ENCODE results near the gene USP36. TPM values are rescaled to one million over a fixed set of nuclear protein-coding genes. Genes with fewer than 3 reads are reported as not detected.

The USP36 gene
- total and polyA plus RNA-seq, 9 of the 15 experiments (the other 6 are each of a cell fraction or from before 2014, with no cell fraction given), result 6.4 to 72.8 (median 22.5) TPM

GRCh38 chr17:78884148-78884825 lies 43.7 kb upstream of the USP36 start:
- ChIA-PET POLR2A (no interaction called here), CTCF (ENCODE audit: low intra/inter-chr PET ratio) (no interaction called here)
- Histone ChIP-seq H3K9me1 (ENCODE audit: control insufficient read depth, insufficient read depth, low read length) (peaks cover 4% of the 10 kb centered on the region), H3K4me3 (no peak overlapping the region), H3K4me2 (ENCODE audit: insufficient read depth, low read length) (no peak overlapping the region), H3K27me3 (ENCODE audit: control insufficient read depth in 2 of 2, insufficient read depth in 2 of 2, low read length in 2 of 2) (peaks cover 24 to 56% of the 10 kb centered on the region in 2 experiments), H3K4me1 (replicated peaks in 1 of 2; ENCODE audit: control insufficient read depth in 2 of 2, insufficient read depth in 2 of 2, low read length in 2 of 2) (peaks cover 16 to 34% of the 10 kb centered on the region in 2 experiments), H4K20me1 (replicated peaks; ENCODE audit: control insufficient read depth, insufficient read depth, low read length) (peaks cover 4% of the 10 kb centered on the region; the same call in 1 of the 2 replicates), H3K36me3 (ENCODE audit: control insufficient read depth, insufficient read depth, low read length) (no peaks in the 10 kb centered on the region), H3K9ac (ENCODE audit: insufficient read depth in 1 of 2, low read depth in 2 of 2, low read length in 2 of 2) (peak overlapping the region in 1 of 2 experiments; percentile 14; a peak in 1 of 4 replicates), H3K9me3 (replicated peaks; ENCODE audit: control insufficient read depth, insufficient read depth, low read depth, low read length) (no peaks in the 10 kb centered on the region), H2AFZ (ENCODE audit: low read depth, low read length) (no peak overlapping the region), H3K27ac (ENCODE audit: extremely low read depth, low read depth, low read length) (no peak overlapping the region), H3K79me2 (ENCODE audit: control insufficient read depth, insufficient read depth, low read length) (no peaks in the 10 kb centered on the region)
- WGBS (ENCODE audit: insufficient coverage, low coverage, missing lambda C conversion rate), result 39% methylated on average over 18 of the region's 20 CpGs
- in situ Hi-C loops (cut with MboI) (loop anchor here (5.0 kb wide), 1 partner anchor 83 kb away; no protein-coding TSS in a partner anchor), intact Hi-C loops (cut with micrococcal nuclease) (no loop called here)
- no TSS peak for BruUV-seq (replicated peaks)
- no peak for TF ChIP-seq ZEB2 (IDR thresholded peaks at IDR 0.05)
- TF ChIP-seq GTF2F1 (IDR thresholded peaks at IDR 0.05; ENCODE audit: low read depth, low read length), result no peak
- TF ChIP-seq ELK3 (CRISPR knock-in tag; IDR thresholded peaks at IDR 0.05), result no peak
- TF ChIP-seq ETV1 (tag; conservative IDR thresholded peaks at IDR 0.05; ENCODE audit: low read depth), result no peak
- no peak for TF ChIP-seq EGR1 (conservative IDR thresholded peaks at IDR 0.05)
- TF ChIP-seq JUNB (CRISPR knock-in tag; conservative IDR thresholded peaks at IDR 0.05), result no peak
- no peak for TF ChIP-seq GATA2 (CRISPR knock-in tag; IDR thresholded peaks at IDR 0.05)
- no peak for TF ChIP-seq PHF20 (IDR thresholded peaks at IDR 0.05; ENCODE audit: partially characterized antibody)
- TF ChIP-seq TAF9B (IDR thresholded peaks at IDR 0.05; ENCODE audit: partially characterized antibody), result no peak
- no peak for DNase-seq (ENCODE audit: extremely low read depth in 1 of 4, low spot score in 3 of 4)
- FAIRE-seq, result no peak
- ATAC-seq, result no peak

Measured in K562 (cell line).